NCI-H2227 (cell line): Measurements from ENCODE around the gene ARID5A.
"Not testable (repeated sequence)": the region's sequence is repeated elsewhere in the genome, so short reads cannot be mapped to it uniquely, and the experiment has no call there.

Experiments
- DNase-seq: peaks from one replicate; lab custom pipeline; 2025; ENCODE audit not compliant: unreplicated experiment; lab: John Stamatoyannopoulos, UW

Gene ARID5A

GRCh38 chr2:96554293-96555145, 18.0 kb downstream of the ARID5A start:
- peak; percentile 36 for DNase-seq

- DNase-seq: no peak
Observed at GRCh38 chr2:96555146-96555610, 18.6 kb downstream of the ARID5A start.

GRCh38 chr2:96556441-96557330, 20.1 kb downstream of the ARID5A start:
- no peak for DNase-seq

- not testable (repeated sequence) for DNase-seq
Observed at GRCh38 chr2:96557421-96557820, 20.9 kb downstream of the ARID5A start.

GRCh38 chr2:96558061-96558460, 21.5 kb downstream of the ARID5A start:
- no peak for DNase-seq

GRCh38 chr2:96558485-96558884, 21.9 kb downstream of the ARID5A start:
- DNase-seq: no peak

- no peak for DNase-seq
Observed at GRCh38 chr2:96564026-96564425, 27.5 kb downstream of the ARID5A start.

GRCh38 chr2:96564563-96564962, 28.0 kb downstream of the ARID5A start:
- DNase-seq: no peak

GRCh38 chr2:96565111-96565510, 28.6 kb downstream of the ARID5A start:
- DNase-seq: no peak

GRCh38 chr2:96568094-96568493, 31.5 kb downstream of the ARID5A start:
- no peak for DNase-seq

GRCh38 chr2:96574364-96574763, 37.8 kb downstream of the ARID5A start:
- DNase-seq: no peak

- no peak for DNase-seq
Observed at GRCh38 chr2:96575785-96576456, 39.4 kb downstream of the ARID5A start.

GRCh38 chr2:96577501-96577900, 40.9 kb downstream of the ARID5A start:
- no peak for DNase-seq

GRCh38 chr2:96578731-96579130, 42.2 kb downstream of the ARID5A start:
- no peak for DNase-seq

GRCh38 chr2:96579422-96579821, 42.9 kb downstream of the ARID5A start:
- no peak for DNase-seq

GRCh38 chr2:96580771-96581170, 44.2 kb downstream of the ARID5A start:
- peak; percentile 6 for DNase-seq

- DNase-seq: no peak
Observed at GRCh38 chr2:96584017-96584416, 47.5 kb downstream of the ARID5A start.

GRCh38 chr2:96587843-96588242, 51.3 kb downstream of the ARID5A start:
- no peak for DNase-seq

GRCh38 chr2:96591054-96591453, 54.5 kb downstream of the ARID5A start:
- no peak for DNase-seq

- no peak for DNase-seq
Observed at GRCh38 chr2:96591494-96591893, 54.9 kb downstream of the ARID5A start.

- DNase-seq: no peak
Observed at GRCh38 chr2:96594282-96594681, 57.7 kb downstream of the ARID5A start.
